HCT116 (cell line): ENCODE data around the gene GPR157. TPM values are rescaled to one million over a fixed set of nuclear protein-coding genes. Genes with fewer than 3 reads are reported as not detected.

Experiments
- ATAC-seq: fragments of 200-7000 bp; cut with Tn5 transposase; 2 replicates; pipeline ENCODE4 v1.9.1; 2020; ENCODE audit warnings: mild to moderate bottlenecking, moderate library complexity
- BruUV-seq: library from RNA; stranded (reverse); fragments of 400-500 nt; replicated peaks from 2 replicates; lab custom pipeline; 2021; lab: Mats Ljungman, UMichigan
- CTCF ChIA-PET: fragments of 300-600 bp; sonication (Branson Sonifier 250); formaldehyde crosslinking; loops from one replicate; lab custom pipeline; 2021; ENCODE audit warnings: antibody characterized with exemption; lab: Charles Lee
- POLR2A ChIA-PET: fragments of 300-600, 350-600 bp; sonication (Branson Sonifier 250); formaldehyde crosslinking; loops from one replicate; lab custom pipeline; 2021; ENCODE audit warnings: antibody characterized with exemption; lab: Charles Lee
- RAD21 ChIA-PET, 2 experiments: fragments of 300-600 bp; sonication (Branson Sonifier 250); formaldehyde crosslinking; loops; one replicate each; lab custom pipeline; 2023; ENCODE audit warnings: low total read pairs in 2 of 2; ENCODE audit not compliant: uncharacterized antibody in 2 of 2, unreplicated experiment in 2 of 2, low non-redundant PET in 1 of 2; lab: Charles Lee
- DNase-seq: peaks from one replicate; pipeline ENCODE4 v3.0.0-alpha.2; 2010; ENCODE audit warnings: low read depth, low spot score
- H2AFZ ChIP-seq: fragments of 200-600 bp; shearing (Covaris generic), sonication (generic); 2 replicates; pipeline ENCODE4 v1.6.1; 2017; ENCODE audit warnings: low read depth, mixed run types, mixed read lengths, antibody characterized with exemption, low read length; ENCODE audit not compliant: poor library complexity, severe bottlenecking
- H3K27ac ChIP-seq: 2 replicates; pipeline ENCODE4 v1.5.1; 2012; ENCODE audit warnings: low read depth, low read length
- H3K27me3 ChIP-seq: fragments of 200-600 bp; sonication (generic); 2 replicates; pipeline ENCODE4 v1.6.1; 2016; ENCODE audit warnings: mixed run types, low read length, mixed read lengths; ENCODE audit not compliant: insufficient read depth
- H3K36me3 ChIP-seq, 2 experiments: fragments of 200-500 bp in 1 of 2; fragments of 200-600 bp in 1 of 2; sonication (Bioruptor generic) in 1 of 2; sonication (generic) in 1 of 2; 2 replicates each; pipeline versions ENCODE4 v1.5.1 to v1.6.1; 2014 to 2016; ENCODE audit warnings: low read length in 2 of 2, inconsistent platforms in 1 of 2, mixed read lengths in 1 of 2, mixed run types in 1 of 2; ENCODE audit not compliant: insufficient read depth in 2 of 2, control insufficient read depth in 1 of 2
- H3K4me1 ChIP-seq, 2 experiments: fragments of 200-600 bp in 1 of 2; sonication (generic) in 1 of 2; 2 replicates each; pipeline versions ENCODE4 v1.5.1 to v1.6.1; 2012 to 2017; ENCODE audit warnings: low read length in 2 of 2, inconsistent platforms in 1 of 2, mild to moderate bottlenecking in 1 of 2, mixed read lengths in 1 of 2, mixed run types in 1 of 2, moderate library complexity in 1 of 2; ENCODE audit not compliant: insufficient read depth in 2 of 2, control insufficient read depth in 1 of 2
- H3K4me2 ChIP-seq: fragments of 200-600 bp; sonication (generic); 2 replicates; pipeline ENCODE4 v1.6.1; 2017; ENCODE audit warnings: mixed run types, low read length, mixed read lengths
- H3K4me3 ChIP-seq, 2 experiments: fragments of 200-600 bp in 1 of 2; sonication (generic) in 1 of 2; replicated peaks in 1 of 2; 2 replicates each; pipeline ENCODE4 v1.5.1; 2011 to 2016; ENCODE audit warnings: low read length in 2 of 2, control low read depth in 1 of 2, low read depth in 1 of 2, mild to moderate bottlenecking in 1 of 2, mixed read lengths in 1 of 2, mixed run types in 1 of 2
- H3K79me2 ChIP-seq: fragments of 200-600 bp; sonication (generic); 2 replicates; pipeline ENCODE4 v1.6.1; 2017; ENCODE audit warnings: mild to moderate bottlenecking, mixed run types, low read length, moderate library complexity, mixed read lengths; ENCODE audit not compliant: insufficient read depth
- H3K9ac ChIP-seq: fragments of 200-600 bp; sonication (generic); 2 replicates; pipeline ENCODE4 v1.6.1; 2016; ENCODE audit warnings: low read length, mixed read lengths
- H3K9me2 ChIP-seq: fragments of 200-600 bp; sonication (generic), shearing (Covaris generic); 2 replicates; pipeline ENCODE4 v1.6.1; 2017; ENCODE audit warnings: mixed run types, mild to moderate bottlenecking, moderate library complexity; ENCODE audit not compliant: insufficient read depth
- H3K9me3 ChIP-seq, 2 experiments: fragments of 200-500 bp in 1 of 2; fragments of 200-600 bp in 1 of 2; sonication (Bioruptor generic) in 1 of 2; sonication (generic) in 1 of 2; 2 replicates each; pipeline ENCODE4 v1.6.1; 2014 to 2017; ENCODE audit warnings: low read length in 2 of 2, mixed read lengths in 2 of 2, inconsistent platforms in 1 of 2, low read depth in 1 of 2, mild to moderate bottlenecking in 1 of 2, mixed run types in 1 of 2, moderate library complexity in 1 of 2; ENCODE audit not compliant: control insufficient read depth in 1 of 2, insufficient read depth in 1 of 2
- H4K20me1 ChIP-seq: fragments of 200-600 bp; sonication (generic), shearing (Covaris generic); 2 replicates; pipeline ENCODE4 v1.6.1; 2017; ENCODE audit warnings: mixed run types, mild to moderate bottlenecking, moderate library complexity; ENCODE audit not compliant: insufficient read depth
- ELF1 ChIP-seq: IDR thresholded peaks from 2 replicates; pipeline ENCODE4 v1.6.1; 2012; ENCODE audit warnings: low read depth, borderline replicate concordance
- EZH2 ChIP-seq: fragments of 200-600 bp; sonication (generic); IDR thresholded peaks from 2 replicates; pipeline ENCODE4 v1.6.1; 2017; ENCODE audit warnings: antibody characterized with exemption, mixed run types
- JUND ChIP-seq: IDR thresholded peaks from 2 replicates; pipeline ENCODE4 v1.6.1; 2012
- POLR2A ChIP-seq: IDR thresholded peaks from 2 replicates; pipeline ENCODE4 v1.7.0; 2011; ENCODE audit warnings: borderline replicate concordance; ENCODE audit not compliant: insufficient read depth, insufficient read length; ENCODE audit errors: extremely low read depth
- POLR2AphosphoS5 ChIP-seq: IDR thresholded peaks from 2 replicates; pipeline ENCODE4 v1.6.1; 2011; ENCODE audit warnings: mild to moderate bottlenecking, low read depth, low read length, moderate library complexity
- SIN3A ChIP-seq: IDR thresholded peaks from 2 replicates; pipeline ENCODE4 v1.6.1; 2012; ENCODE audit warnings: low read depth
- SRF ChIP-seq: IDR thresholded peaks from 2 replicates; pipeline ENCODE4 v1.6.1; 2012; ENCODE audit warnings: low read depth
- YY1 ChIP-seq: IDR thresholded peaks from 2 replicates; pipeline ENCODE4 v1.6.1; 2011; ENCODE audit warnings: low read length, low read depth, moderate library complexity, mild to moderate bottlenecking; ENCODE audit not compliant: insufficient replicate concordance; ENCODE audit errors: extremely low read depth
- ZFX ChIP-seq: fragments of 450-650 bp; IDR thresholded peaks from 2 replicates; pipeline ENCODE4 v1.6.1; 2017
- intact Hi-C: fragments of 100-400 bp; cut with micrococcal nuclease; formaldehyde crosslinking; loops from 2 replicates; pipeline ENCODE4 v1.10.0; 2022
- total RNA-seq: library from RNA; stranded (reverse); gene quantifications from one replicate; pipeline ENCODE4 v1.2.1, GENCODE V29; 2021; ENCODE audit not compliant: unreplicated experiment
- TF ChIP-seq, protein P1 (sequence below): IDR thresholded peaks from 2 replicates; pipeline ENCODE4 v1.6.1; 2012; ENCODE audit warnings: low read depth
- TF ChIP-seq, protein P2 (sequence below), 3 experiments: fragments of 200-600 bp in 1 of 3; sonication (generic) in 1 of 3; IDR thresholded peaks in 2 of 3; conservative IDR thresholded peaks in 1 of 3; 2 replicates each; pipeline ENCODE4 v1.5.1; 2012 to 2017; ENCODE audit warnings: low read depth in 2 of 3, low read length in 2 of 3, antibody characterized with exemption in 1 of 3, borderline replicate concordance in 1 of 3, control low read depth in 1 of 3, mild to moderate bottlenecking in 1 of 3, mixed read lengths in 1 of 3, mixed run types in 1 of 3, moderate library complexity in 1 of 3; ENCODE audit not compliant: insufficient read depth in 1 of 3
- TF ChIP-seq, protein P3 (sequence below): IDR thresholded peaks from 2 replicates; pipeline ENCODE4 v1.6.1; 2012

GPR157 gene
- total RNA-seq, 1 experiment from 2014 or later: 7.7 TPM

DNA sequence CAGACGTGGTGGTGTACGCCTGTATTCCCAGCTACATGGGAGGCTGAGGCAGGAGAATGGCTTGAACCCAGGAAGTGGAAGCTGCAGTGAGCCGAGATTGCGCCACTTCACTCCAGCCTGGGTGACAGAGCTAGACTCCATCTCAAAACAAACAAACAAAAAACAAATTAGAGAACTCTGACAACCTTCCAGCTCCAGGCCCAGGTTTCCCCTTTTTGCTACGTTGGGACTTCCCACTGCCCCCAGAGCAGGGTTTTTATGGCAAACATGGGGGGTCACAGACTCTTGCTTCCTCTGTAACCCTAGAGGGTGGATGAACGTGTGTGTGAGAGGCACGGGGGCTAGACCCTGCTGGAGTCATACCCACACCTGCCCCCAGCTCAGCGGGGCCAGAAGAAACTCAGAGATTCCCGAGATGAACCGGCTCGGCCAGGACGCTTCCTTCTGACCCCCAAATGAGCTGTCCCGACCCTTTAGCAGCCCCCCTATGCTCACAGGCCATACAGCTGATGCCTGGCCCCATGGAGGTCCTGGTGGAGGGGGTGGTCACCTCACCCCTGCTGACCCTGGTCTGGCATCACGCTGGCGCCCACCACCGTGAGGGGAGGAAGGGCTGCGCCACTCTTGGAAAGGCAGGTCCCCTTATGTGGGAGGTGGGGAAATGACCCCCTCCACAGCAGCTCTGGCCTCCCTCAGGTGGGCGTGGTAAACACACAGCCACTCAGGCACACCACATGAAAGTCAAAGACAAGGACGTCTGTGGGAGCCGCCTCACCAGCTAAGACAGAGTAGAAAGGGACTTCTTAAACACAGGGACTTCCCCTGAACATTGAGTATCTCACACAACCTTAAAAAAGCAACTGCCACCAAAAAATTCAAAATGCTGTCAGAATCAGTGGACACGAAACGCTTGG lies 7.1 kb downstream of the GPR157 start:
- no peak overlapping the region for H2AFZ ChIP-seq
- BruUV-seq: no TSS peak
- H3K9ac ChIP-seq: no peak overlapping the region
- no peak overlapping the region for H3K4me3 ChIP-seq
- no peaks in the 10 kb centered on the region for H3K9me2 ChIP-seq
- ATAC-seq: no peak
- peaks cover 0 to 7% of the 10 kb centered on the region in 2 experiments; a peak in 2 of 4 replicates for H3K4me1 ChIP-seq
- no peak for DNase-seq
- no peaks in the 10 kb centered on the region; the same call in 1 of the 2 replicates for H3K79me2 ChIP-seq
- no peaks in the 10 kb centered on the region for H3K36me3 ChIP-seq
- ChIA-PET RAD21 (no interaction called here), POLR2A (no interaction called here), CTCF (interaction anchor here (1.1 to 2.5 kb wide), 2 partner anchors 9 to 11 kb away, joined by 3 to 11 read pairs; no protein-coding TSS in a partner anchor)
- H4K20me1 ChIP-seq: no peaks in the 10 kb centered on the region
- no peak for TF ChIP-seq EZH2
- no peak for TF ChIP-seq SRF
- no peak for TF ChIP-seq SIN3A
- TF ChIP-seq YY1: no peak
- TF ChIP-seq, protein P1, sequence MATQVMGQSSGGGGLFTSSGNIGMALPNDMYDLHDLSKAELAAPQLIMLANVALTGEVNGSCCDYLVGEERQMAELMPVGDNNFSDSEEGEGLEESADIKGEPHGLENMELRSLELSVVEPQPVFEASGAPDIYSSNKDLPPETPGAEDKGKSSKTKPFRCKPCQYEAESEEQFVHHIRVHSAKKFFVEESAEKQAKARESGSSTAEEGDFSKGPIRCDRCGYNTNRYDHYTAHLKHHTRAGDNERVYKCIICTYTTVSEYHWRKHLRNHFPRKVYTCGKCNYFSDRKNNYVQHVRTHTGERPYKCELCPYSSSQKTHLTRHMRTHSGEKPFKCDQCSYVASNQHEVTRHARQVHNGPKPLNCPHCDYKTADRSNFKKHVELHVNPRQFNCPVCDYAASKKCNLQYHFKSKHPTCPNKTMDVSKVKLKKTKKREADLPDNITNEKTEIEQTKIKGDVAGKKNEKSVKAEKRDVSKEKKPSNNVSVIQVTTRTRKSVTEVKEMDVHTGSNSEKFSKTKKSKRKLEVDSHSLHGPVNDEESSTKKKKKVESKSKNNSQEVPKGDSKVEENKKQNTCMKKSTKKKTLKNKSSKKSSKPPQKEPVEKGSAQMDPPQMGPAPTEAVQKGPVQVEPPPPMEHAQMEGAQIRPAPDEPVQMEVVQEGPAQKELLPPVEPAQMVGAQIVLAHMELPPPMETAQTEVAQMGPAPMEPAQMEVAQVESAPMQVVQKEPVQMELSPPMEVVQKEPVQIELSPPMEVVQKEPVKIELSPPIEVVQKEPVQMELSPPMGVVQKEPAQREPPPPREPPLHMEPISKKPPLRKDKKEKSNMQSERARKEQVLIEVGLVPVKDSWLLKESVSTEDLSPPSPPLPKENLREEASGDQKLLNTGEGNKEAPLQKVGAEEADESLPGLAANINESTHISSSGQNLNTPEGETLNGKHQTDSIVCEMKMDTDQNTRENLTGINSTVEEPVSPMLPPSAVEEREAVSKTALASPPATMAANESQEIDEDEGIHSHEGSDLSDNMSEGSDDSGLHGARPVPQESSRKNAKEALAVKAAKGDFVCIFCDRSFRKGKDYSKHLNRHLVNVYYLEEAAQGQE: no peak
- TF ChIP-seq JUND: no peak
- TF ChIP-seq, protein P2, sequence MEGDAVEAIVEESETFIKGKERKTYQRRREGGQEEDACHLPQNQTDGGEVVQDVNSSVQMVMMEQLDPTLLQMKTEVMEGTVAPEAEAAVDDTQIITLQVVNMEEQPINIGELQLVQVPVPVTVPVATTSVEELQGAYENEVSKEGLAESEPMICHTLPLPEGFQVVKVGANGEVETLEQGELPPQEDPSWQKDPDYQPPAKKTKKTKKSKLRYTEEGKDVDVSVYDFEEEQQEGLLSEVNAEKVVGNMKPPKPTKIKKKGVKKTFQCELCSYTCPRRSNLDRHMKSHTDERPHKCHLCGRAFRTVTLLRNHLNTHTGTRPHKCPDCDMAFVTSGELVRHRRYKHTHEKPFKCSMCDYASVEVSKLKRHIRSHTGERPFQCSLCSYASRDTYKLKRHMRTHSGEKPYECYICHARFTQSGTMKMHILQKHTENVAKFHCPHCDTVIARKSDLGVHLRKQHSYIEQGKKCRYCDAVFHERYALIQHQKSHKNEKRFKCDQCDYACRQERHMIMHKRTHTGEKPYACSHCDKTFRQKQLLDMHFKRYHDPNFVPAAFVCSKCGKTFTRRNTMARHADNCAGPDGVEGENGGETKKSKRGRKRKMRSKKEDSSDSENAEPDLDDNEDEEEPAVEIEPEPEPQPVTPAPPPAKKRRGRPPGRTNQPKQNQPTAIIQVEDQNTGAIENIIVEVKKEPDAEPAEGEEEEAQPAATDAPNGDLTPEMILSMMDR (IDR thresholded peaks at IDR 0.05 in 2 of 3, conservative IDR thresholded peaks at IDR 0.05 in 1 of 3; ENCODE audit: borderline replicate concordance in 1 of 3, insufficient read depth in 1 of 3, low read depth in 2 of 3, low read length in 2 of 3): no peak
- TF ChIP-seq, protein P3, sequence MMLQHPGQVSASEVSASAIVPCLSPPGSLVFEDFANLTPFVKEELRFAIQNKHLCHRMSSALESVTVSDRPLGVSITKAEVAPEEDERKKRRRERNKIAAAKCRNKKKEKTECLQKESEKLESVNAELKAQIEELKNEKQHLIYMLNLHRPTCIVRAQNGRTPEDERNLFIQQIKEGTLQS: no peak
- no peak for TF ChIP-seq ELF1
- TF ChIP-seq POLR2AphosphoS5: no peak
- no peak for TF ChIP-seq POLR2A
- TF ChIP-seq ZFX: no peak
- intact Hi-C loops: no loop called here
- no peak overlapping the region for H3K4me2 ChIP-seq
- H3K9me3 ChIP-seq: no peaks in the 10 kb centered on the region
- H3K27ac ChIP-seq: no peak overlapping the region
- no peaks in the 10 kb centered on the region for H3K27me3 ChIP-seq
